ENCODE data around the gene IP6K1. TPM values are rescaled to one million over a fixed set of nuclear protein-coding genes. Genes with fewer than 3 reads are reported as not detected.

IP6K1 gene
- total RNA-seq, 6 experiments from 2014 or later = 12.6 to 19.6 (median 16.2) TPM

DNA sequence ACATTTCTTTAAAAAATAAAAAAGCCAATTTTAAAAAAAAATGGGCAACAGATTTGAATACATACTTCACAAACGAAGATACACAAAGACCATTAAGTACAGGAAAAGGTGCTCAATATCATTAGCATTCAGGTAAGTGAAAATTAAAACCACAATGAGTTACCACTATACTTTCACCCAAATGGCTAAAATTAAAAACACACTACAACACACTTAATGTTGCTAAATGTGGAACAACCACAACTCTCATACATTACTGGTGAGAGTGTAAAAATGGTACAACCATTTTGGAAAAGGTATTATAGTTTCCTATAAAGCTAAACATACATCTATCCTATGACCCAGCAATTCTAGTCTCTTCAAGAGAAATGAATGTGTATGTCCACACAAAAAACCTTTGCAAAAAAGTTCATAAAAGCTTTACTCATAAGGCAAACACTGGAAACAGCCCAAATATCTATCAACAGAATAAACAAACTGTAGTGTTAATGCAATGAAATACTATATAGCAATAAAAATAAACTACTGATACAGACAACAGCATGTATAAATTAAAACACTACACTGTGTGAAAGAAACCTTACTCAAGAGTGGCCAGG lies 14.9 kb downstream of the IP6K1 start:
- ATAC-seq (no peak), DNase-seq (no peak)
- Histone ChIP-seq H3K4me3 (no peak overlapping the region), H3K4me1 (peaks cover 0 to 4% (median 0%) of the 10 kb centered on the region in 4 donors), H3K36me3 (no peaks in the 10 kb centered on the region), H3K27ac (no peak overlapping the region), H3K9me3 (no peaks in the 10 kb centered on the region), H3K27me3 (no peaks in the 10 kb centered on the region)
- 89% methylated on average over 1 of the region's 1 CpG for WGBS (ENCODE audit: insufficient coverage, low coverage, low lambda C conversion rate, missing lambda C conversion rate)
- no peak for TF ChIP-seq POLR2A (IDR thresholded peaks at IDR 0.05)
- TF ChIP-seq, protein P1, sequence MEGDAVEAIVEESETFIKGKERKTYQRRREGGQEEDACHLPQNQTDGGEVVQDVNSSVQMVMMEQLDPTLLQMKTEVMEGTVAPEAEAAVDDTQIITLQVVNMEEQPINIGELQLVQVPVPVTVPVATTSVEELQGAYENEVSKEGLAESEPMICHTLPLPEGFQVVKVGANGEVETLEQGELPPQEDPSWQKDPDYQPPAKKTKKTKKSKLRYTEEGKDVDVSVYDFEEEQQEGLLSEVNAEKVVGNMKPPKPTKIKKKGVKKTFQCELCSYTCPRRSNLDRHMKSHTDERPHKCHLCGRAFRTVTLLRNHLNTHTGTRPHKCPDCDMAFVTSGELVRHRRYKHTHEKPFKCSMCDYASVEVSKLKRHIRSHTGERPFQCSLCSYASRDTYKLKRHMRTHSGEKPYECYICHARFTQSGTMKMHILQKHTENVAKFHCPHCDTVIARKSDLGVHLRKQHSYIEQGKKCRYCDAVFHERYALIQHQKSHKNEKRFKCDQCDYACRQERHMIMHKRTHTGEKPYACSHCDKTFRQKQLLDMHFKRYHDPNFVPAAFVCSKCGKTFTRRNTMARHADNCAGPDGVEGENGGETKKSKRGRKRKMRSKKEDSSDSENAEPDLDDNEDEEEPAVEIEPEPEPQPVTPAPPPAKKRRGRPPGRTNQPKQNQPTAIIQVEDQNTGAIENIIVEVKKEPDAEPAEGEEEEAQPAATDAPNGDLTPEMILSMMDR (IDR thresholded peaks at IDR 0.05) = no peak
- intact Hi-C loops (cut with DNase I) = no loop called here

DNA sequence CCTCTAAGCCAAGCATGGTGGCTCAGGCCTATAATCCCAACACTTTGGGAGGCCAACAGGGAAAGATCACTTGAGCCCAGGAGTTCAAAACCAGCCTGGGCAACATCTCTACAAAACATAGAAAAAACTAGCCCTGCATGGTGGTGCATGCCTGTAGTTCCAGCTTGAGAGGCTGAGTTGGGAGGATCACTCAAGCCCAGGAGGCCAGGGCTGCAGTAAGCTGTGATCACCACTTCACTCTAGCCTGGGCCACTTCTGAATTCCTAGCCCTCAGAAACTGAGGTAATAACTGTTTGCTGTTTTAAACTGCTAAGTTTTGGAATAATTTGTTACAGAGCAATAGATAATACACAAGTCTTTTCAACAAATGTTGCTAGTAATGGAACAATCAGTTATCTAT lies 16.4 kb downstream of the IP6K1 start:
- H3K27ac ChIP-seq = no peak overlapping the region
- intact Hi-C loops (cut with DNase I) = no loop called here
- no peaks in the 10 kb centered on the region for H3K9me3 ChIP-seq
- no peak overlapping the region for H3K4me3 ChIP-seq
- ATAC-seq (no peak), DNase-seq (no peak)
- TF ChIP-seq, protein P1 (IDR thresholded peaks at IDR 0.05) = no peak
- no peak for TF ChIP-seq POLR2A (IDR thresholded peaks at IDR 0.05)
- H3K27me3 ChIP-seq = no peaks in the 10 kb centered on the region
- H3K36me3 ChIP-seq = no peaks in the 10 kb centered on the region
- peaks cover 0 to 4% (median 0%) of the 10 kb centered on the region in 4 donors for H3K4me1 ChIP-seq

DNA sequence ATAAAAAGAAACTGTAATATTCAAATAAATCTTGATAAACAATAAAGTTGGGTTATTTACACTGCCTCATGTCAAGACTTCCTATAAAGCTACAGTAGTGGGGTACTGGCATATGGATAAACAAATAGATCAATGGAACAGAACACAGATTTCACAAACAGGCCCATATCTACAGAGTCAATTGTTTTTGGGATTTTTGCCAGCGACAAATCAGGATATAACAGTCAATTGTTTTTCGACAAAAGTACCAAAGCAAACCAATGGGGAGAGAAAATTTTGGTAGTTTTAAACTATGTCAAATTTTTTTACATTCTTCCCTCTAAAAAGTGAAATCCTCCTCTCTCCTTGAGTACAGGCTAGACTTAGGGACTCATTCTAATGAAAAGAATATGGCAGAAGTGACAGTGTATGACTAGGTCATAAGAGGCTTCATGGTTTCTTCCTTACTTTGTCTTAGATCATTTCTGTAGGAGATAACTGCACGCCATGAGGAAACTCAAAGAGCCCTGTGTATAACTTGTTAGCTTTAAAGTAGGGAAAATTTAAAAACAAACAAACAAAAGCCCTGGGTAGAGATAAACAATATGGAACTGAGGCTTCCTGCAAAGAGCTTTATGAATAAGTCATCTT lies 16.9 kb downstream of the IP6K1 start:
- intact Hi-C loops (cut with DNase I) = no loop called here
- ATAC-seq = peak in 2 of 4 donors; percentile 33 to 46
- Histone ChIP-seq H3K27ac (no peak overlapping the region), H3K4me1 (peaks cover 0 to 4% (median 0%) of the 10 kb centered on the region in 4 donors), H3K27me3 (no peaks in the 10 kb centered on the region), H3K9me3 (no peaks in the 10 kb centered on the region), H3K36me3 (no peaks in the 10 kb centered on the region), H3K4me3 (no peak overlapping the region)
- 47% methylated on average over 3 of the region's 3 CpGs for WGBS (ENCODE audit: insufficient coverage, low coverage, low lambda C conversion rate, missing lambda C conversion rate)
- DNase-seq = no peak
- no peak for TF ChIP-seq POLR2A (IDR thresholded peaks at IDR 0.05)
- TF ChIP-seq, protein P1 (IDR thresholded peaks at IDR 0.05) = no peak

DNA sequence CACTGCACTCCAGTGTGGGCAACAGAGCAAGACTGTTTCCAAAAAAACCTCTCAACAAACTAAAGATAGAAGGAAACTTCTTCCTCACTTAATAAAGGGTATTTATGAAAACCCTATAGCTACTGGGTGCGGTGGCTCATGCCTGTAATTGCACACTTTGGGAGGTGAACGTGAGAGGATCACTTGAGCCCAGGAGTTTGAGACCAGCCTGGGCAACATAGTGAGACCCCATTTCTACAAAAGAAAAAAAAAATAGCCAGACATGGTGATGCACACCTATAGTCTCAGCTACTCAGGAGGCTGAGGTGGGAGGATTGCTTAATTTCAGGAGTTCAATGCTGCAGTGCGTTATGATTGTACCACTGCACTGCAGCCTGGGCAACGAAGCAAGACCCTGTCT lies 22.4 kb downstream of the IP6K1 start:
- intact Hi-C loops (cut with DNase I) = no loop called here
- H3K27me3 ChIP-seq = no peaks in the 10 kb centered on the region
- WGBS (ENCODE audit: insufficient coverage, low coverage, low lambda C conversion rate, missing lambda C conversion rate) = 91% methylated on average over 4 of the region's 4 CpGs
- peaks cover 0 to 1% (median 0%) of the 10 kb centered on the region in 4 donors for H3K4me1 ChIP-seq
- no peak overlapping the region for H3K4me3 ChIP-seq
- no peak for DNase-seq
- H3K27ac ChIP-seq = no peak overlapping the region
- no peak for ATAC-seq
- H3K9me3 ChIP-seq = no peaks in the 10 kb centered on the region
- TF ChIP-seq, protein P1 (IDR thresholded peaks at IDR 0.05) = no peak
- no peak for TF ChIP-seq POLR2A (IDR thresholded peaks at IDR 0.05)
- no peaks in the 10 kb centered on the region for H3K36me3 ChIP-seq
